Loucy (cell line): ENCODE data around the gene WDR49.

Source experiments
- CTCF ChIP-seq: fragments of 200-600 bp; sonication (generic); conservative IDR thresholded peaks from 2 replicates; pipeline ENCODE4 v1.5.1; 2014; ENCODE audit warnings: mild to moderate bottlenecking, antibody characterized with exemption, low read length
- EZH2phosphoT487 ChIP-seq: fragments of 200-600 bp; IDR thresholded peaks from 2 replicates; pipeline ENCODE4 v1.6.1; 2018; ENCODE audit warnings: antibody characterized with exemption, mild to moderate bottlenecking, moderate library complexity, borderline replicate concordance

GRCh38 chr3:167481164-167481563 is 172.6 kb downstream of the WDR49 start:
- TF ChIP-seq CTCF (no peak), EZH2phosphoT487 (no peak)
